HT-29 (cell line): ENCODE measurements around the gene CDCP2. TPM values are rescaled to one million over a fixed set of nuclear protein-coding genes. Genes with fewer than 3 reads are reported as not detected.

Experiments
- DNase-seq: peaks from one replicate; pipeline ENCODE4 v3.0.0-alpha.2; 2015; ENCODE audit warnings: low spot score
- small RNA-seq: library from RNA; depleted of rRNA; stranded (forward); fragments of <200 nt; gene quantifications from one replicate; pipeline ENCODE3, GENCODE V24; 2014
- total RNA-seq: library from RNA; depleted of rRNA; stranded (reverse); fragments of >200 nt; shearing (Covaris generic); gene quantifications from 2 replicates; pipeline ENCODE4 v1.2.3, GENCODE V29; 2014; rRNA removed

Gene CDCP2
- total RNA-seq, 1 experiment from 2014 or later: not detected

DNA sequence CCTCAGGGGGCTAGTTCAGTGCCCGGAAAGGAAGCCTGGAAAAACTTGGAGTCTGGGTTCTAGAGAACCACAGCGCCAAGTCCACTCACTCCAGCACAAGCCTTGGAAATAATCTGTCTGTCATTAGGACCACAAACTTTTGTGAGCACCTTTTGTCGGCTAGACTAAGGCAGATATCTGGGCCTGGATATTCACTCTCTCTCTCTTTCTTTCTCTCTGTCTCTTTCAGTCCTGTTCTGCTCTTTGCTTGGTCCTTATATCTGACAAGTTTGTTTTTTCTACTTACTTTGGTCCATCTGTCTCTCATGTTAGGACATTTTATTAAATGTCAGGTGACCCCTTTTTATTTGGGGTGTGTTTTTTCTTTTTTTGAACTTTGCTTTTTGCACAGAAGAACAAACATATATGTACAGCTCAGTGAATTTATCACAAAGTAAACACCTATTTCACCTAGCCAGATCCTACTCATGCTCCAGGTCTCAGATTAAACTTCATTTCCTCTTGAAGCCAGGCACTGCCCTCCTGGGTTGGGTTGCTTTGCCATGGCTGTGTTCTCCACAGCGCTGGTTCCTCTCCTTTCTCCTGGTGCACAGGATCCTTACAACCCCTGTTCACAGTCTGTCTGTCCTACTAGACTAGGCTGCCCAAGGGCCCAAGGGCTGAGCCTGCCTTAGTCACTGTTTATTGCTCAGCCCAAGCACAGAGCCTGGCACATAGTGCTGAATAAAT, 58.6 kb downstream of the CDCP2 start:
- DNase-seq: no peak

DNA sequence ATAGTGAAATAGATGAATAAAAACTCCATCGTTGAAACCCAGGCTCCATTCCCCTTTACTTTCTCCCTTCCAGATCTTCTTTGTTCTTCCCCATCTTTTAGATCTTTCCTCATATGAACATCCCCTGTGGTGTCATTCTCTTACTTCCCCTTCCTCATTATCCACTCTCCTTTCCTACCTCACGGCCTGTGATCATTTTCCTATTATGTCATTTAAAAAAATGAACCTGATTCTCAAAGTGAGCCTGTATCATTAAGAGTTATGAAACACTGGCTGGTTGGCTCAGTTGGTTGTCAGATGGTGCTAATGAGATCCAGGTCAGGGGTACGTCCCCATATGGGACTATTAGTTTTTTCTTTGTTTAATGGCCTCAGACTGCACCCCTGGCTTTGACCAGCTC, 61.1 kb downstream of the CDCP2 start:
- no peak for DNase-seq

DNA sequence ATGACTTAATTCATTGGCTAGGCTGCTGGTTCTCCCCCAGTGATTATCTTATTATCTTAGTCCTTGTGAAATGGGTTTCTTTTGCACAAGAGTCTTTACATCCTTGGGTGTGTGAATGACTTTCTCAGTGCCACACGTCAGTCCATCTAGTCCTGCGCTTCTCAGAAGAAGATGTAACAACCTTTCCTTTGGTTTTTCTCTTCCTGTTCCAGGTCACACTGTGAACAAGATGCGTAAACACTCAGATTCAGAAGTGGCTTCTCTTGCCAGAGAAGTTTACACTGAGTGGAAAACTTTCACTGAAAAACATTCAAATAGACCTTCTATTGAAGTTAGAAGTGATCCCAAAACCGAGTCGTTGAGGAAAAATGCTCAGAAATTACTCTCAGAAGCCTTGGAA, 64.4 kb downstream of the CDCP2 start:
- no peak for DNase-seq

DNA sequence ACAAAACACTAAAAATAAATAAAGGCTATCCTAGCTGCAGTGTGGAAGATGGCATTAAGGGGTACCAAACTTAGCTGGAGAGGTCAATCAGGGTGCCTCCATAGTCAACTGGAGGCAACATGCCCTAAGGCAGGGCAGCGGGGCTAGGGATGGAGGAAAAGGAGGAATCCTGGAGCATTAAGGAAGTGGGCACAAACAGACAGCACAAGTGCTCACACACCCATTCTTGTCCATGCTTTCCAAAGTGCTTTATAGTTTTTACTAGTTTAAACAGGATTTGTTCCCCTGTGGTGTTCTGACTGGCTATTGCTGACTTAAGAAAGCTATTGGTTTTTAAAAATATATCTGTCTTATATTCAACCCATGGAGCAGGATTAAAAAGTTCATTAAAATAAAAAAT, 66.0 kb downstream of the CDCP2 start:
- DNase-seq: no peak

DNA sequence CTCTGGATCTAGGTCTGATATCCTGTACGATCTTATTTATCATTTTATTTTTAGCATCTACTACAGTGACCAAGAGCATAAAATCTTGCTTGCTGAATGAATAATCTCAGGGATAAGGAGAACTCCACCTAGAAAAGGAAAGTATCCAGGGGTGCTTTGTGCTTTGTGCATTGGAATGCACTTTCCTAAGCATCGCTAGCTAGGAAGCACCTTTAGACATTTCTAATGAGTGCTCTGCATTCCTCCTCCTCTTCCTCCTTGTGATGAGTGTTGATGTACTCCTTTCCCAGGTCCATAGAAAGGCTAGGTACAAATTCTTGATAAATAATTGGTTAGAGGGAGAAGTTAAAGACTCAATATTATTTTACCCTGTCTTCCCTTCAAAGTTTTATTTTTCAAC, 68.0 kb downstream of the CDCP2 start:
- DNase-seq: no peak

Small RNA genes within 50 kb of the gene (small RNA-seq; reads per million reads assigned to genes)
- gene AL353898.1 (not detected), gene AL353898.2 (not detected)

Other genes with a start within 250 kb of the CDCP2 start
- 29.1 and 31.7 TPM in 2 replicates for gene IFT25, start 207.3 kb downstream of the CDCP2 start, total RNA-seq
- gene LRRC42, start 206.7 kb downstream of the CDCP2 start, total RNA-seq: 32.6 and 40.0 TPM in 2 replicates
- not detected in 2 replicates for gene LDLRAD1, start 134.8 kb downstream of the CDCP2 start, total RNA-seq
- 193 and 255 TPM in 2 replicates for gene TMEM59, start 99.8 kb downstream of the CDCP2 start, total RNA-seq
- 1.2 and 2.0 TPM in 2 replicates for gene TCEANC2, start 99.4 kb downstream of the CDCP2 start, total RNA-seq
- gene CYB5RL, start 47.0 kb upstream of the CDCP2 start, total RNA-seq: 5.3 and 6.1 TPM in 2 replicates
- 166 and 170 TPM in 2 replicates for gene MRPL37, start 47.2 kb upstream of the CDCP2 start, total RNA-seq